ENCODE data around the gene CDH3.
"Not testable (repeated sequence)": the region's sequence is repeated elsewhere in the genome, so short reads cannot be mapped to it uniquely, and the experiment has no call there.

DNA sequence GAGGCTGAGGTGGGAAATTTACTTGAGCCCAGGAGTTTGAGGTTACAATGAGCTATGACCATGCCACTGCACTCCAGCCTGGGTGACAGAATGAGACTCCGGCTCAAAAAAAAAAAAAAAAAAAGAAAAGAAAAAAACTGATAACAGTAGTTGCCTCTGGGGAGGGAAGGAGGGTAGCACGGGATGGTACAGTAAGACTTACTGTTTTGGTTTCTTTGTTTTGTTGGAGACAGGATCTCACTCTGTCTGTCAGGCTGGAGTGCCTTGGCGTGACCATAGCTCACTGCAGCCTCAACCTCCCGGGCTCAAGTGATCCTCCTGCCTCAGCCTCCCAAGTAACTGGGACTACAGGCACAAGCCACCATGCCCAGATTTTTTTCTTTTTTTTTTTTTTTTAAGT lies 71.4 kb downstream of the CDH3 start:
- not testable (repeated sequence) for TF ChIP-seq EGR1 (IDR thresholded peaks at IDR 0.05; ENCODE audit: borderline replicate concordance in 1 of 2, low read depth in 2 of 2, low read length in 2 of 2); CBX5 (IDR thresholded peaks at IDR 0.05; ENCODE audit: low read depth); FOXM1 (IDR thresholded peaks at IDR 0.05; ENCODE audit: low read depth, low read length); JUND (IDR thresholded peaks at IDR 0.05; ENCODE audit: low read depth, low read length); SP1 (IDR thresholded peaks at IDR 0.05; ENCODE audit: low read depth, low read length); NFYB (IDR thresholded peaks at IDR 0.05; ENCODE audit: insufficient read depth, low read depth, low read length); CREB1 (IDR thresholded peaks at IDR 0.05; ENCODE audit: low read depth); POLR2AphosphoS5 (IDR thresholded peaks at IDR 0.05; ENCODE audit: low read length); CHD1 (IDR thresholded peaks at IDR 0.05; ENCODE audit: low read depth, low read length); NR2C1 (IDR thresholded peaks at IDR 0.05)
- TF ChIP-seq, protein P1, sequence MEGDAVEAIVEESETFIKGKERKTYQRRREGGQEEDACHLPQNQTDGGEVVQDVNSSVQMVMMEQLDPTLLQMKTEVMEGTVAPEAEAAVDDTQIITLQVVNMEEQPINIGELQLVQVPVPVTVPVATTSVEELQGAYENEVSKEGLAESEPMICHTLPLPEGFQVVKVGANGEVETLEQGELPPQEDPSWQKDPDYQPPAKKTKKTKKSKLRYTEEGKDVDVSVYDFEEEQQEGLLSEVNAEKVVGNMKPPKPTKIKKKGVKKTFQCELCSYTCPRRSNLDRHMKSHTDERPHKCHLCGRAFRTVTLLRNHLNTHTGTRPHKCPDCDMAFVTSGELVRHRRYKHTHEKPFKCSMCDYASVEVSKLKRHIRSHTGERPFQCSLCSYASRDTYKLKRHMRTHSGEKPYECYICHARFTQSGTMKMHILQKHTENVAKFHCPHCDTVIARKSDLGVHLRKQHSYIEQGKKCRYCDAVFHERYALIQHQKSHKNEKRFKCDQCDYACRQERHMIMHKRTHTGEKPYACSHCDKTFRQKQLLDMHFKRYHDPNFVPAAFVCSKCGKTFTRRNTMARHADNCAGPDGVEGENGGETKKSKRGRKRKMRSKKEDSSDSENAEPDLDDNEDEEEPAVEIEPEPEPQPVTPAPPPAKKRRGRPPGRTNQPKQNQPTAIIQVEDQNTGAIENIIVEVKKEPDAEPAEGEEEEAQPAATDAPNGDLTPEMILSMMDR (IDR thresholded peaks at IDR 0.05 in 2 of 3, conservative IDR thresholded peaks at IDR 0.05 in 1 of 3; ENCODE audit: control insufficient read depth in 2 of 3, extremely low read depth in 1 of 3, insufficient read depth in 1 of 3, low read depth in 3 of 3, low read length in 3 of 3) = not testable (repeated sequence)
- TF ChIP-seq, protein P2, sequence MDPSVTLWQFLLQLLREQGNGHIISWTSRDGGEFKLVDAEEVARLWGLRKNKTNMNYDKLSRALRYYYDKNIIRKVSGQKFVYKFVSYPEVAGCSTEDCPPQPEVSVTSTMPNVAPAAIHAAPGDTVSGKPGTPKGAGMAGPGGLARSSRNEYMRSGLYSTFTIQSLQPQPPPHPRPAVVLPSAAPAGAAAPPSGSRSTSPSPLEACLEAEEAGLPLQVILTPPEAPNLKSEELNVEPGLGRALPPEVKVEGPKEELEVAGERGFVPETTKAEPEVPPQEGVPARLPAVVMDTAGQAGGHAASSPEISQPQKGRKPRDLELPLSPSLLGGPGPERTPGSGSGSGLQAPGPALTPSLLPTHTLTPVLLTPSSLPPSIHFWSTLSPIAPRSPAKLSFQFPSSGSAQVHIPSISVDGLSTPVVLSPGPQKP (IDR thresholded peaks at IDR 0.05; ENCODE audit: low read depth, low read length) = not testable (repeated sequence)
